GM21367 (cell line): ENCODE measurements around the gene TTC7B.
"Not testable (repeated sequence)": the region's sequence is repeated elsewhere in the genome, so short reads cannot be mapped to it uniquely, and the experiment has no call there.

Source experiments
- ATAC-seq: cut with Tn5 transposase; IDR thresholded peaks from one replicate; pipeline ENCODE4 v1.9.1; 2021; ENCODE audit not compliant: unreplicated experiment

Gene TTC7B

DNA sequence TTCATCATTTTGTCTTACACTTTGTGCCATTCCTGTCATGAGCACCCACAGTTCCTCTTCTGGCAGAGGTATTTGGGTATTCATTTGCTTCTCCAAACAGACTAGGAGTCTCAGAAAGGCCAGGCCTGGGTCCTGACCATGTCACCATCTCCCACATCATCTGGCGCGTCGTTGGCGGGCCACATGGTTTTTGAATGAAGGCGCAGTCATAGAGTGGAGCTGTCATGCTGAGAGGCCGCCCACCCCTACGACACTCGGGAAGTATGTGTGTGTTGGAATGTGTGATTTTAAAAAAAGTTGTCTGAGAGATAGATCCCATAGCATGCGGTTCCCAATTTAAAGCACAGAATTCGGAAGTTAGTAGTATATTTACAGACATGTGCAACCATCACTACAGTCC is 15.6 kb upstream of the TTC7B start:
- ATAC-seq, result no peak

DNA sequence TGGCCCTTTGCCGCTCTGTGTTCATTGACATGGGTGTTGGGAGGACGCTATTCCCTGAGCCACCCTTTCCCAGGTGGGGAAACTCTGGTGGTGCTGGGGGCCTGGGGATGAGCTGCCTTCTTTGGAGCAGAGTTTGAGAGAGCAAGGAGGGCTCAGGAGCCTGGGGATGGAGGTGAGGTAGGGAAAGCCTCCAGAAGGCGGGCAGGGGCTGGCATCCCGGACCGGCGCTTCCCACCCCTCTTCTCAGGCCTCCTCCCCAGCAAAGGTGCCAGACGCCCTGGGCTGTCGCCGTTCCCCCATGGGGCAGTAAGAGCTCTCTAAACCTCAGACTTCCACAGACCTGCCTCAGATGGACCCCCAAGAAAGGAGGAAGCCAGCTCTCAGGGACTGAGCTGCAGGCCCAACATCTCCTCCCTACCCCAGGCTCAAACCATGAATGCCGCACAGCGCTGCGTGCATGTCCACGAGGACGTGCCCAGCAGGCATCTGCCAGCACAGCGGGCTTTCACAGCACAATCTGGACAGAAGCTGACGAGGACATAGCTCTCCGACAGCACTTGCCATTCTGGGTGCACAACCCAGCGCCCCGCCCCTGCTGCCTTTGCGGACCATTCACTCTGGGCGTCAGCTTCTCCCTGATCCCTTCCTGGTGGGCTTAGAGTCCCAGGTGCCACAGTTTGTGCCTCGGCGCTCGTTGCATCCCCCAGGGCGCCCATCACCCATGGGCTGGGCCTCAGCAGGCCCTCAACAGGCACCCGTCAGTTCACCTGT is 14.9 kb upstream of the TTC7B start:
- ATAC-seq, result no peak

DNA sequence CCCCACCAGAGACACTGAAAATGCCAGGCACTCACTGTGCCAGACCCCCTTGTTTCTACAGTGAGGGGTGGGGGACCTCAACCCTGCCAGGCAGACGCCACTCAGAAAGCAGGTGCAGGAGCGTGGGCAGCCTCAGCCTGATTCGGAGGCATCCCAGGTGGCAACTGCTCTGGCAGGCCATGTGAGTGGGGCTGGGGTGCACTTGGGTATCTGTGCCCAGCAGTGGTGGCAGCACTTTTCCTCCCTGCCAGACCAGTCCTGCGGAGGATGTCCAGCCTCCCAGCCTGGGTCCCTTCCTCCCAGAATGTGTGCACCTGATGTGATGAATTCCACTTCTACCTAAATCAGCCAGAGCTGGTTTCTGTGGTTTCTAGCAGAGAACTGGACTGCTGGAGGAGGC is 13.4 kb upstream of the TTC7B start:
- no peak for ATAC-seq

DNA sequence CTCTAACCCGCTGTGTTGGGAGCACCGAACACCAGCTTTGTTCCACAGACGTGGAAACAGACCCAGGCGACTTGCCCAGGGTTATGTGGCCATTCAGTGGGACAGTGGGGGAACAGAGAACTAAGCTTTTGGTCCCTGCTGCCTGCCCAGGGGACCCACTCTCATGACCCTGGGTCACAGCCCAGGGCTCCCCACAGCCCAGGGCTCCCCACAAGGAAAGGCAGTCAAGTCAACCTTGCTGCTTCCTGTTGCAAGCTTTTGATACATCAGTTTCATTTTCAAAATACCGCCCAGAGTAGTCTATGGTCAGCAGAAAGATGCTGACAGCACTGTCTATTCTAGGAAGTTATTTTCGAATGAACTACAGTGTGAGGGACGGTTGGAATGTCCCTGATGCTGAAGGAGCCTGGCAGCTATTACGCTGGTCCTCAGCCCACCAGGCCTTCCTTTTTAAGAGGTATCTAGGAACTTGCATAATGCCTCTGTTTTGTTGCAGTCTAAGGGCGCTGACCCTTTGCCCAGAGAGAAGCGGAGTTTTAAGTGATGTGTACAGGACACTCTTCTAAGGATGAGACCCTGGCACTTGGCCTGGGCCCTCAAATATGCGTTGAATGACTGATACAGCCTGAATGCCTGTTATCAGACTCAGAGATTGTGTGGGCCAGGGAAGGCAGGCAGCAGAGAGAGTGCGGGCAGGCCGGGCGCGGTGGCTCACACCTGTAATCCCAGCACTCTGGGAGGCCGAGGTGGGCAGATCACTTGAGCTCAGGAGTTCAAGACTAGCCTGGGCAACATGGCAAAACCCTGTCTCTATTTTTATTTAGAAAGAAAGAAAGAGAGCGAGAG is 12.6 kb upstream of the TTC7B start:
- ATAC-seq, result no peak

- ATAC-seq, result peak; percentile 99
Measured at GRCh38 chr14:90827919-90828610, 11.8 kb upstream of the TTC7B start.

DNA sequence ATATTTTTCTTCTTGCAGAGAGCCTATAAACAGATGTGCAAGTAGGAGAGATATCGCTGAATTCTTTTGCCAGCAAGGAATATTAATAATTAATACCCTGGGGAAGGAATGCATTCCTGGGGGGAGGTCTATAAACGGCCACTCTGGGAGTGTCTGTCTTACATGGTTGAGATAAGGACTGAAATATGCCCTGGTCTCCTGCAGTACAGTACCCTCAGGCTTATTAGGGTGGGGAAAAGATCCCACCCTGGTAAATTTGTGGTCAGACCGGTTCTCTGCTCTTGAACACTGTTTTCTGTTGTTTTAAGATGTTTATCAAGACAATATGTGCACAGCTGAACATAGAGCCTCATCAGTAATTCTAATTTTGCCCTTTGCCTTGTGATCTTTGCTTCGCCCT is 7.3 kb upstream of the TTC7B start:
- ATAC-seq, result not testable (repeated sequence)

DNA sequence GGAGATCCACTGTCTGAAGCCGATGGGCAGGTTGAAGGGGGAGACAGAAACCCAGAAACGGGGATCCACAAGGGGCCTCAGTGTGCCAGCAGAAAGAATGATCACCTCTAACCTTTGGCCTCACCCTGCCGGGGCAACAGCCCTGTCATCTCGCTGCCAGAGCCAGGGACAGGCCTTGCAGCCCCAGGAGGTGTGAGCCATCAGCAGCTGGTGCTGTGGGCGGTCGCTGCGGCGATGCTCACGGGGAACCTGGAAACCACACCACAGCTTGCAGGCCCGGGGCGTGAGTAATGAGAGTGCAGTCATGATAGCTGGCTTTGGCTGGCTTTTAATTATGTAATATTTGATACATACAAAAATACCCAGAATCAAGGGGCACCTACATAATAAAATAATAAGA is 4.7 kb upstream of the TTC7B start:
- ATAC-seq, result peak; percentile 74

DNA sequence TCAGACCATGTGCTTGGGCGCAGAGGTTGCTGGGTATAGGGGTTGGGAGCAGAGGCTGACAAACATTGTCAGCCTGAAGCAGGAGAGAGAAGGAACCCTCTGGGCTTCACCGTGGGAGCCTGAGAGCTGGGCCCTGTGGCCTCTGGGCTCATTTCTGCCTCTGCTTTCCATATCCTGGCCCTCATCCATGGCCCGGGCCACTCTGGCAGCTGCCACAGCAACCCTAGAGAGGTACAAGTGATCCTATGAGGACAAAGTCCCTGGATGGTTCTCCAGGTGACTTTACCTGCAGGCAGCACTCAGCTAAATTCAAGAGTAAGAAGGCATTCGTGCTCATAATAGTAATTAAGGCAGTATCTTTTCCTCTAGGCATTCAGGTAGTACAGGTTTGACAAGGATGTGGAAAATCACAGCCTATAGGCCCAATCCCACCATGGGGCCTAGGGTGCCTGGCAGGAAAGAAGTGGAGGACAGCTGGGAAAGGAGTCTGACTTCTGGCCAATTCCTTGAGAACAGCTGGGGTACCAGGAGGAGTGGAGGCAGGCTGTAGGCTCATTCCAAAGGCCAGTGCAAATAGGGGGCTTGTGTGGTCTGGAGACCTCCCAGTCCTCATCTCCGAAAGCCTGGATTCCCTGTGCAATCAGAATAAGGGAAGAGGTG is 3.6 kb upstream of the TTC7B start:
- ATAC-seq, result no peak

GRCh38 chr14:90818715-90819114 is 2.5 kb upstream of the TTC7B start:
- ATAC-seq, result no peak

GRCh38 chr14:90816681-90817436 is 629 bp upstream of the TTC7B start:
- ATAC-seq, result no peak

DNA sequence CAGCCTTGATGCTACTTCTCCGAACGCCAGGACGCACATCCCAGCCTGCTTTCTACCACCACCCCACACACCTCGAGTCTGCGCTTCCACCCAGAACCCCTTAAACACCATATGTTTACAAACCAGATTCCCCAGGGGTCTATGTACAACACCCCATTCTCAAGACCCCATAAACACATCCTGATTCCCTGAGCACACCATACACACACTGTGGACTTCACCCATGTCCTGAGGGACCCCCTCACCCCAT is 733 bp downstream of the TTC7B start:
- no peak for ATAC-seq

GRCh38 chr14:90814806-90815571 is 1.2 kb downstream of the TTC7B start:
- no peak for ATAC-seq

- ATAC-seq, result no peak
Measured at GRCh38 chr14:90813442-90813841, 2.8 kb downstream of the TTC7B start.

DNA sequence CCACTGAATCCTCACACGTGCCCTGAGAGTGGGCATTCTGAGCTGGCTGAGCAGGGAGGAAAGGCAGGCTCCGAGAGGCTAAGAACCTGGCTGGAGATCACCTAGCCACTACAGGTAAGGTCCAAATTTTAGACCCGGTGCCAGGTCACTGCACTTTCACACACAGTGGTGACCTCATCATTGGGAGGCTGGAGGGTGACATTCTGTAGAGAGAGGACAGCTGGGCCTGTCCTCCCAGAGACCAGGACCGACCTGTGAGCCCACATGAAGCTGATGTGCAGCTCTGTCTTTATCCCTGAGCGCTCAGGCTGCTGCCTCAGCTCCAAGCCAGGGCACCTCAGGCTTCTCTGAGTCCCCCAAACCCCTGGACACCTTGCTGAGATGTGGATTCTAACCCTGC is 4.1 kb downstream of the TTC7B start:
- no peak for ATAC-seq

DNA sequence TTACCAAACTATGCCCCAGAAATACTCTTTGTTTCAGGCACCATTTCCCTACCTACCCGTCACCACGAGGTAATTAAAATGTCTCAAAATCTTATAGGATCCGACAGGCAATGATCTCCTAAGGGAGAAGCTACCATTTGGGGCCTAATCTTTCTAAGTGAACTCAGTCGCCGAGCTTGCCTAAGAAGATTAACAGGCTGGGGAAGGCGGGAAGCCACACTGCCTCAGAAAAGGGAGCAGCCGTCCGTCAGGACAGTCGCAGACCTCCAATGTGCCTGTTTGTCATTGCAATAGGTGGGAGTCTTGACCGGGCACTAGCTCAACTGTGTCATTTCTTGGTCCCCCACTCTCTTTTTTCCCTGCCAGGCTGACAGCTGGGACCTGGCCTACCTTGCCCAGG is 4.6 kb downstream of the TTC7B start:
- no peak for ATAC-seq

DNA sequence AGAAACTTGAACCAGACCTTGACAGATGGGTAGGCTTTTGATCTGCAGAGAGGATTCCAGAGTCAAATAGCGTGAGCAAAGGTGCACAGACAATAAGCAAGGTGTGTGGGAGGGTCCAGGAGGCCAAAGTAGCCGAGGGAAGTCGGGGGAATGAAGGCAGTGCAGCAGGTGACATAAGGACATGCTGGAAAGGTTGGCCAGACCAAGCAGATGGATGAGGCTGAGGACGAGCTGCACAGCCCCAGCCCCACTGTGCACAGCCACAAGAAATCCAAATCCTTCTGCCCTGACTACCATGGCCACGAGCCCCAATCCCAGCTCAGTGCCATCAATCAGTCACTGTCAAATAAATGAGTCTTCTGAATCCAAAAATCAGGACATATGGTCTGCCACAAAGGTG is 5.4 kb downstream of the TTC7B start:
- no peak for ATAC-seq

DNA sequence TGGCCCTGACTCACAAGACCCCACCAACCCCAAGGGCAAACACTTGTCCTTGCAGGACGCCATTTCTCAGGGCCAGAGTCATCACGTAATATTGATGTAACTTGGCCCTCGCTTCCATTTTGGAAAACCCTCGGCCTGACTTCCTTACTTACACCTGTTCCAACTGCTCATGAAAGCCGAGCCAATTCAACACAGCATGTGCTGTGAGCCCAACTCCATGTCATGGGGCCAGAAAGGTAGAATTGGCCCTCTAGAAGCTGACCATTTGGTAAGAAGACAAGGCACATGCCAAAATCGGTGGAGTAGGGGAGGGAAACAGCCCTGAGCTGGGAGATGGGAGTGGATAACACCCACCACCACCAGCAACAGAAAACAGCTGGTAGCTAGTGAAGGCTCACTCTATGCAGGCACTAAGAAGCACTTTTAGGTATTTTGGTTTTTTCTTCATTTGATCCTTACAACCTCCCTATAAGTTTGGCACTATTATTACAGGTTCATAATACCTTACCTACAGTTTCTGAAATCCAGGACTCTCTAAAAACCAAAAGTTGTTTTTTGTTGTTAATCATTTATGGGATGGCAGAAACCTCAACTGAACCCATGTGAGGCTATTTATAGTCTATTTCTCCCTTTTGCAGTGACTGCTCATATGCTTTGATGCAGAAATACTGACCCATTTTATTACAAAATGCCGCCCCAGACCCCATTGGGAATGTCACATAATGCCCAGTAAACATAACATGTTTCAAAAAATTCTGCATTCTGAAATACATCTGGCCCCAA is 6.5 kb downstream of the TTC7B start:
- no peak for ATAC-seq

- ATAC-seq, result no peak
Measured at GRCh38 chr14:90808759-90809529, 7.3 kb downstream of the TTC7B start.

GRCh38 chr14:90807060-90807459 is 9.2 kb downstream of the TTC7B start:
- no peak for ATAC-seq
